Mucosa of stomach (tissue), 1 donor: ENCODE data around the gene STAC3.

Experiments used
- H3K27me3 ChIP-seq: one replicate; pipeline ENCODE4 v1.7.0; 2013; ENCODE audit warnings: mild to moderate bottlenecking, low read length; ENCODE audit not compliant: control insufficient read depth, insufficient read depth
- H3K36me3 ChIP-seq: one replicate; pipeline ENCODE4 v1.7.0; 2013; ENCODE audit warnings: low read length; ENCODE audit not compliant: control insufficient read depth, insufficient read depth
- H3K4me1 ChIP-seq: one replicate; pipeline ENCODE4 v1.7.0; 2013; ENCODE audit warnings: mild to moderate bottlenecking, low read length; ENCODE audit not compliant: control insufficient read depth, insufficient read depth
- H3K4me3 ChIP-seq: one replicate; pipeline ENCODE4 v1.7.0; 2013; ENCODE audit warnings: low read length
- H3K9ac ChIP-seq: one replicate; pipeline ENCODE4 v1.7.0; 2013; ENCODE audit warnings: mild to moderate bottlenecking, low read length, moderate library complexity
- H3K9me3 ChIP-seq: one replicate; pipeline ENCODE4 v1.7.0; 2013; ENCODE audit warnings: mild to moderate bottlenecking, low read length, moderate library complexity; ENCODE audit not compliant: control insufficient read depth
- donor health status: Pancreatic carcinoma.

STAC3 gene

GRCh38 chr12:57237932-57238853 lies 12.8 kb downstream of the STAC3 start:
- no peaks in the 10 kb centered on the region for H3K9me3 ChIP-seq
- H3K27me3 ChIP-seq: peaks cover 82% of the 10 kb centered on the region
- H3K4me1 ChIP-seq: peaks cover 86% of the 10 kb centered on the region
- H3K36me3 ChIP-seq: peaks cover 6% of the 10 kb centered on the region
- no peak overlapping the region for H3K9ac ChIP-seq
- no peak overlapping the region for H3K4me3 ChIP-seq

- H3K9me3 ChIP-seq: no peaks in the 10 kb centered on the region
- H3K4me3 ChIP-seq: no peak overlapping the region
- peaks cover 6% of the 10 kb centered on the region for H3K36me3 ChIP-seq
- peaks cover 80% of the 10 kb centered on the region for H3K4me1 ChIP-seq
- no peak overlapping the region for H3K9ac ChIP-seq
- H3K27me3 ChIP-seq: peaks cover 75% of the 10 kb centered on the region
Observed at GRCh38 chr12:57237596-57237931, 13.4 kb downstream of the STAC3 start.

GRCh38 chr12:57236925-57237595 lies 13.9 kb downstream of the STAC3 start:
- peaks cover 6% of the 10 kb centered on the region for H3K36me3 ChIP-seq
- no peaks in the 10 kb centered on the region for H3K9me3 ChIP-seq
- no peak overlapping the region for H3K9ac ChIP-seq
- H3K4me3 ChIP-seq: no peak overlapping the region
- peaks cover 70% of the 10 kb centered on the region for H3K27me3 ChIP-seq
- H3K4me1 ChIP-seq: peaks cover 75% of the 10 kb centered on the region

- no peaks in the 10 kb centered on the region for H3K9me3 ChIP-seq
- no peak overlapping the region for H3K4me3 ChIP-seq
- peaks cover 63% of the 10 kb centered on the region for H3K27me3 ChIP-seq
- no peak overlapping the region for H3K9ac ChIP-seq
- H3K36me3 ChIP-seq: peaks cover 6% of the 10 kb centered on the region
- H3K4me1 ChIP-seq: peaks cover 68% of the 10 kb centered on the region
Observed at GRCh38 chr12:57236201-57236924, 14.6 kb downstream of the STAC3 start.

- Histone ChIP-seq H3K4me1 (peaks cover 68% of the 10 kb centered on the region), H3K27me3 (peaks cover 57% of the 10 kb centered on the region), H3K9me3 (no peaks in the 10 kb centered on the region), H3K4me3 (no peak overlapping the region), H3K36me3 (peaks cover 6% of the 10 kb centered on the region), H3K9ac (no peak overlapping the region)
Observed at GRCh38 chr12:57235728-57236131, 15.3 kb downstream of the STAC3 start.

GRCh38 chr12:57235017-57235727 lies 15.8 kb downstream of the STAC3 start:
- Histone ChIP-seq H3K27me3 (peaks cover 51% of the 10 kb centered on the region), H3K4me3 (no peak overlapping the region), H3K9me3 (no peaks in the 10 kb centered on the region), H3K9ac (no peak overlapping the region), H3K4me1 (peaks cover 68% of the 10 kb centered on the region), H3K36me3 (peaks cover 6% of the 10 kb centered on the region)

- Histone ChIP-seq H3K9me3 (no peaks in the 10 kb centered on the region), H3K9ac (no peak overlapping the region), H3K36me3 (peaks cover 6% of the 10 kb centered on the region), H3K4me1 (peaks cover 64% of the 10 kb centered on the region), H3K4me3 (no peak overlapping the region), H3K27me3 (peaks cover 46% of the 10 kb centered on the region)
Observed at GRCh38 chr12:57234571-57235016, 16.4 kb downstream of the STAC3 start.

- H3K36me3 ChIP-seq: peaks cover 6% of the 10 kb centered on the region
- H3K27me3 ChIP-seq: peaks cover 42% of the 10 kb centered on the region
- no peak overlapping the region for H3K4me3 ChIP-seq
- H3K9me3 ChIP-seq: no peaks in the 10 kb centered on the region
- H3K9ac ChIP-seq: no peak overlapping the region
- peaks cover 61% of the 10 kb centered on the region for H3K4me1 ChIP-seq
Observed at GRCh38 chr12:57234233-57234570, 16.8 kb downstream of the STAC3 start.

- Histone ChIP-seq H3K4me3 (no peak overlapping the region), H3K4me1 (peaks cover 57% of the 10 kb centered on the region), H3K36me3 (peaks cover 6% of the 10 kb centered on the region), H3K9ac (no peak overlapping the region), H3K27me3 (peaks cover 36% of the 10 kb centered on the region), H3K9me3 (no peaks in the 10 kb centered on the region)
Observed at GRCh38 chr12:57233357-57234232, 17.4 kb downstream of the STAC3 start.

GRCh38 chr12:57232156-57232756 lies 18.7 kb downstream of the STAC3 start:
- Histone ChIP-seq H3K9ac (no peak overlapping the region), H3K4me1 (peaks cover 44% of the 10 kb centered on the region), H3K4me3 (no peak overlapping the region), H3K36me3 (peaks cover 6% of the 10 kb centered on the region), H3K9me3 (no peaks in the 10 kb centered on the region), H3K27me3 (peaks cover 27% of the 10 kb centered on the region)
